ENCODE results near the gene FAM124A.

DNA sequence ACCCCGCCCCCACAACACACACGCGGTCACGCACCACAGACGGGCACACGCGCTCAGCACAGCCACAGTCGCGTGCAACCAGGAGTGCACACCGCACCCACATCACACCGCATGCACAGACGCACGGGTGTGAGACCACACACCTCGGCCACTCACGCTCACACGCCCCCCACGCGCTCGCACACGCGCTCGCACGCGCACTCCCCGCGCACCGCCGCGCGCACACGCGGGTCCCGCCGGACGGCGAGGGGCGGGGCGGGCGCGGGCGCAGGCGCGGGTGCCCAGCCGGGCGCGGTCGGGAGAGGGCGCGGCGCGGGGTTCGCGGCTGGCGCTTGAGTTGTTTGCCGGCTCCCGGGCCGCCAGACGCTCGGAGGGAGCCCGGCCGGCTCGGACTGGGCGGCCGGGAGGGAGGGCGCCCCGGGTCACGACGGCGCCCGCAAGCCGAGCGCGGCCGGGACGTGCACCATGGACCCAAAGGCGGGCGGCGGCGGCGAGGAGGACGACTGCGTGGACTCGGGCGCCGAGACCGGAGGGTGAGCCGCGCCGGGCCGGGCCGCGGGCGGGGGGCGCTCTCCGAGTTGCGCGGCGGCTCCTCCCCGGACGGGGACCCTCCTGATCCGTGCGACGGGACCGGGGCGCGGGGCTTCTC, at the start of gene FAM124A:
- TF ChIP-seq, protein P1, sequence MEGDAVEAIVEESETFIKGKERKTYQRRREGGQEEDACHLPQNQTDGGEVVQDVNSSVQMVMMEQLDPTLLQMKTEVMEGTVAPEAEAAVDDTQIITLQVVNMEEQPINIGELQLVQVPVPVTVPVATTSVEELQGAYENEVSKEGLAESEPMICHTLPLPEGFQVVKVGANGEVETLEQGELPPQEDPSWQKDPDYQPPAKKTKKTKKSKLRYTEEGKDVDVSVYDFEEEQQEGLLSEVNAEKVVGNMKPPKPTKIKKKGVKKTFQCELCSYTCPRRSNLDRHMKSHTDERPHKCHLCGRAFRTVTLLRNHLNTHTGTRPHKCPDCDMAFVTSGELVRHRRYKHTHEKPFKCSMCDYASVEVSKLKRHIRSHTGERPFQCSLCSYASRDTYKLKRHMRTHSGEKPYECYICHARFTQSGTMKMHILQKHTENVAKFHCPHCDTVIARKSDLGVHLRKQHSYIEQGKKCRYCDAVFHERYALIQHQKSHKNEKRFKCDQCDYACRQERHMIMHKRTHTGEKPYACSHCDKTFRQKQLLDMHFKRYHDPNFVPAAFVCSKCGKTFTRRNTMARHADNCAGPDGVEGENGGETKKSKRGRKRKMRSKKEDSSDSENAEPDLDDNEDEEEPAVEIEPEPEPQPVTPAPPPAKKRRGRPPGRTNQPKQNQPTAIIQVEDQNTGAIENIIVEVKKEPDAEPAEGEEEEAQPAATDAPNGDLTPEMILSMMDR (conservative IDR thresholded peaks at IDR 0.05): no peak
- no peak for TF ChIP-seq EZH2 (IDR thresholded peaks at IDR 0.05; ENCODE audit: low read depth)

Measured in PC-9 (cell line).